GM10847 (cell line): Measurements from ENCODE around the gene BBC3.

ENCODE experiments used
- POLR2A ChIP-seq: IDR thresholded peaks from 2 replicates; pipeline ENCODE4 v1.6.1; 2011; ENCODE audit not compliant: insufficient read length; ENCODE audit errors: extremely low read depth

Gene BBC3

DNA sequence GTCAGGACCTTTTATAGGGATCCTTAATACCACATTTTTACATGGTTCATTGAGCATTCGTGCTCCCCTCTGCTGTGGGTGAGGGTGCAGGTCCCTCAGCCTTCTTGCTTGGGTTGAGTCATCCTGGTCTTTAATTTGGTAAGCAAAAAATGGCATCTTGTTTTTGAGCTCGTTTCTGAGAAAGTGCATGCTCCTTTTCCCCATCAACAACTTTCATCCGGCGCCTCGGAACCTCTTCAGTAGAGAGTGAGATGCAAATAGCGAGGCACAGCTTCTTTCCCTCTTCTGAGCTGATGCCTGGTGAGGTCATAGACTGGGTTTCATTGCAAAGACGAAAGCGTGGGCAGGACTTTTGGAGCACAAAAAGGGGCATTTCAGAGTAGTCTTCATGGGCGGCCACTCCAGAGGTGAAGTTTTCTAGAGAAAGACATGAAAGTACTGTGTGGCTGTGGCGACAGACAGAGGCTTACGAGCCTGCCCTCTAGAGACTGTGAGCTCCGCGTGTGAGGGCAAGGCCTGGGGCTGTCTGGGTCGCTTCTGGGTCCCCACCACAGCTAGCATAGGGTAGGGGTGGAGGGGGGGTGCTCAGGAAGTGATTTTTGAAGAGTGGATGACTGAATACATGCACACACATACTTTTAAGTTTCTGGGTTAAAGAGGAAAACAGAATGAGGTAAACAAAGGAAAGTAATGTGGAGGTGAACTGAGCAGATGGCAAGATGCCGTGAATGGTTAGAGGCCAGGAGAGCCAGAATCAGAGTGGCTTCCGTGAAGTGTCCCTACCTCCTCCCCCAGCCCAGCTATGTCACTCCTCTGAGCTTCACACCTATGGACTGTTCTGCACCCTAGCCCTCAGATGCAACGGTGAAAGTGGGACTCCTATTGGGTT, 44.3 kb downstream of the BBC3 start:
- no peak for TF ChIP-seq POLR2A

DNA sequence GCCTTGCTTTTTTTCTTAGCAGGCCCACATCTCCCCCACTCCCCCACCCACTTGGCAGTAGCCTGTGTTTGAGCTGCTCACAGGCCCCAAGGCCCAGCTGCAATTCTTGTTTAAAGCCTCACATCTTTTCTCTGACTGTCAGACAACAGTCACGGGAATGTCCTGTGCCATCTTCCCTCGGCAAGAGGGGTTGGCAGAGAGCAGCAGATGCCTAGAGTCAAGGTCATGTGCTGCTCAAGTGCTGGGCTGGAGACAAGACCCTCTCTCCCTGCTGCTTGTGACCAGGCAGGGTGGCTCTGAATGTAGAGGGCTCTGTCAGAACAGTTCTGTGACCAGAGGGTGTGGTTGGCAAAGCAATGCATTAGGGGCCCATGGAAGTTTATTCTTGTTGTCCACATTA, 47.4 kb downstream of the BBC3 start:
- no peak for TF ChIP-seq POLR2A

DNA sequence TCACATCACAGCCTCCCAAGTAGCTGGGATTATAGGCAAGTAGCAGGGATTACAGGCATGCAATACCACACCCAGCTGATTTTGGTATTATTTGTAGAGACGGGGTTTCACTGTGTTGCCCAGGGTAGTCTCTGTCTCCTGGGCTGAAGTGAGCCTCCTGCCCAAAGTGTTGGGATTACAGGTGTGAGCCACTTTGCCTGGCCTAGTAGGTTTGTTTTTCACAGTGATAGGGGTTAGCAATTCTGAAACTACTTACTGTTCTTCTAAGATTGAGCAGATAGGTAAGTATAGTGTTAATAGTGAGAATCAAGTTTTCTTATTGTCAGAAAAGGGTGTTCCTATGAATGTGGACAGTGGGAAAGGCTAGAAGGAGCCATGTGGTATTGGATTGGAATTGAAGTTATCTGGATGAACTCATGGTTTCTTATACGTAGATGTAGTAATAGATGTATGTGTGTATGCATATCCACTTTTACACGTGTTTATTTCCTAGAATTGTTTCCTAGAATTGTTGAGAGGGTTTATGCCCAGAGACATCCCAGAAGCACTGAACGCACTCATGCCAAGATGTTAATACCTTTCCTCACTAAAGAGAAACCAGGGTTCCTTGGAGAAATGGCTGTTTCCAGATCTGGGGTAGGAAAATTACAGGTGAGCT, 51.2 kb downstream of the BBC3 start:
- no peak for TF ChIP-seq POLR2A

DNA sequence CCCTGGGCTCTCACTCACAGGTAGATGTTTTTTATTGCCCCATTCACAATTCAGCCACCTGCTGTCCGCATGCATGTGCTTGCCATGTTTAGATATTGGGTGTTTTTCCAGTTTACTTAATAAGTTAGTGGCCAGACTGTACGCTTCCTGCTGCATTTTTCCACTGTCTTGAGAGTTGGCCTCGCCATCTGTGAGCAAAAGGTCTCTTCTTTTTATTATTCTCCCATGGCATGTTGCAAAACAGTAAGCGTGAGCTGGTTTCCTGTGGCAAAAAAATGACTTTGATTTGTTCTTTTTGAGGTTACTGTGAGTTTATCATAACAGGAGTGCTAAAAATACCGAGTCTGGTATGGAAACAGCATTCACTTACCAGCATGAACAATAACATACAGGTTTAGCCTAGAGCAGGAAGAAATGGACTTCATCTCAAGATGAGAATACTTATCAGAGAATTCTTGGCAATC, 54.3 kb downstream of the BBC3 start:
- TF ChIP-seq POLR2A, result no peak

DNA sequence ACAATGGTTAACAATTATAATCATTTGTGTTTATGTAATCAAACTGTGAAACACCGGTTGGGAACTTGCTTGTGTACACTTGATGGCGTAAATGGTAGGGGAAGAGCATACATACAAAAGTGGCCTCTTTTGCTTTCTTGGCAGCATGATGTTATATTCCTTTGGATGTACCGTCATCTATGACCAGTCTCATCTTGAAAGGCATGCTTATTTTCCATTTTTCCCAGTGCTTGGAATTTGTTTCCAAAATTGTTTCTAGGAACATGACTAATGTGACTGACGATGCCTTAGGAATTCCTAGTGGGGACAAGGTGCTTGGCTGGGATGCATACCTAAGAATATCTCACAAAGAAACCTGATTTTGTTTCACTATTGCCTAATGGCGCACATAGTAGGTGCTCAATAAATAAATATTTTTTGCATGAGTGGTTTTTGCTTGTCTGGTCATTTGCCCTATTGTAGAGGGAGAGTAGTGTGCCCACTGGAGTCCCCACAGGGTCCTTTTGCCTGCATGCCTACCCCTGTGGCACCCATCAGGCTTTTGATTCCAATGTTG, 54.9 kb downstream of the BBC3 start:
- TF ChIP-seq POLR2A, result no peak

DNA sequence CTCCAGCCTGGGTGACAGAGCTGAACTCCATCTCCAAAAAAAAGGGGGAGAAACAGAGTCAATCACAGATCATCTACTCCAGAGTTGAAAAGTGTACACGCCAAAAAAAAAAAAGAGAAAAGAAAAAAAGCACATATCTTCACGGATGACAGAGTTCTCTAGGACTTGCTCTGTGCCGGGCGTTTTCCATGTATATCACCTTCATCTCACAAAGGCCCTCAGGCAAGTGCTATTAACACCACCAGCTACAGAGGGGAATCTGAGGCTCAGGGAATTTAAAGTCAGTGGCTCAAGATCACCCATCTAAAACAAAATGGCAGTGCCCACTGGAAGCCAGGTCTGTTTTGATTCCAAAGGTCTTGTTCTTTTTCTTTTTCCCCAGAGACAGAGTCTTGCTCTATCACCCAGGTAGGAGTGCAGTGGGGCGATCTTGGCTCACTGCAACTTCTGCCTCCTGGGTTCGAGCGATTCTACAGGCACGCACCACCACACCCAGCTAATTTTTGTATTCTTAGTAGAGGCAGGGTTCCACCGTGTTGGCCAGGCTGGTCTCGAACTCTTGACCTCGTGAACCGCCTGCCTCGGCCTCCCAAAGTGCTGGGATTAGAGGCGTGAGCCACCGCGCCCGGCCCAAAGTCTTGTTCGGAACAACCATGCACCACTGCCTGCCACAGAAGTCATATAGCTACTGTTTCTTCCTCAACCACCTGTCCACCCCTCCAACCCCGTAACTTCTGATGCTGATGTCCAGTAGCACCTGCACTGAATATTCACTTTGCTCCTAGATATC, 58.1 kb downstream of the BBC3 start:
- TF ChIP-seq POLR2A, result no peak
